GM19467 (cell line): Measurements from ENCODE around the gene INPP5B.

ENCODE experiments used
- ATAC-seq: cut with Tn5 transposase; IDR thresholded peaks from one replicate; pipeline ENCODE4 v1.9.1; 2021; ENCODE audit warnings: mild to moderate bottlenecking, moderate library complexity; ENCODE audit not compliant: unreplicated experiment

The INPP5B gene

GRCh38 chr1:37879865-37880264 lies 67.0 kb downstream of the INPP5B start:
- no peak for ATAC-seq

- ATAC-seq: no peak
Observed at GRCh38 chr1:37878071-37878470, 68.8 kb downstream of the INPP5B start.

GRCh38 chr1:37875833-37876232 lies 71.0 kb downstream of the INPP5B start:
- no peak for ATAC-seq

GRCh38 chr1:37872692-37873091 lies 74.2 kb downstream of the INPP5B start:
- no peak for ATAC-seq

GRCh38 chr1:37868466-37868865 lies 78.4 kb downstream of the INPP5B start:
- ATAC-seq: no peak

- no peak for ATAC-seq
Observed at GRCh38 chr1:37867784-37868183, 79.1 kb downstream of the INPP5B start.

GRCh38 chr1:37866491-37866890 lies 80.4 kb downstream of the INPP5B start:
- no peak for ATAC-seq

- no peak for ATAC-seq
Observed at GRCh38 chr1:37865348-37866120, 81.3 kb downstream of the INPP5B start.

GRCh38 chr1:37862330-37862729 lies 84.5 kb downstream of the INPP5B start:
- no peak for ATAC-seq

GRCh38 chr1:37861151-37861550 lies 85.7 kb downstream of the INPP5B start:
- no peak for ATAC-seq

- ATAC-seq: no peak
Observed at GRCh38 chr1:37860346-37860666, 86.5 kb downstream of the INPP5B start.

- peak; percentile 93 for ATAC-seq
Observed at GRCh38 chr1:37859507-37860345, 87.1 kb downstream of the INPP5B start, which contains the start of gene MTF1. Gene MTF1, minus strand, starts transcription at chr1:37859592. Its CDS starts 1,934 bp downstream, at chr1:37857658.

GRCh38 chr1:37858931-37859506 lies 87.8 kb downstream of the INPP5B start:
- peak; percentile 7 for ATAC-seq

- ATAC-seq: no peak
Observed at GRCh38 chr1:37854406-37854805, 92.4 kb downstream of the INPP5B start.

- ATAC-seq: no peak
Observed at GRCh38 chr1:37853157-37853556, 93.7 kb downstream of the INPP5B start.

GRCh38 chr1:37851782-37852210 lies 95.1 kb downstream of the INPP5B start:
- no peak for ATAC-seq

GRCh38 chr1:37851262-37851661 lies 95.6 kb downstream of the INPP5B start:
- no peak for ATAC-seq

GRCh38 chr1:37850352-37850955 lies 96.4 kb downstream of the INPP5B start:
- no peak for ATAC-seq

GRCh38 chr1:37849480-37849879 lies 97.4 kb downstream of the INPP5B start:
- no peak for ATAC-seq

GRCh38 chr1:37846647-37847339 lies 100.1 kb downstream of the INPP5B start:
- ATAC-seq: no peak

- no peak for ATAC-seq
Observed at GRCh38 chr1:37845786-37846185, 101.1 kb downstream of the INPP5B start.
